Left lung (tissue), 10 donors: ENCODE measurements around the gene CAB39. TPM values are rescaled to one million over a fixed set of nuclear protein-coding genes. Genes with fewer than 3 reads are reported as not detected.
"Not testable (repeated sequence)": the region's sequence is repeated elsewhere in the genome, so short reads cannot be mapped to it uniquely, and the experiment has no call there.

Source experiments
- ATAC-seq: fragments of 200-7000 bp; cut with Tn5 transposase; one replicate; pipeline ENCODE4 v1.9.1; 2020; ENCODE audit warnings: moderate library complexity
- DNase-seq, 4 donors: peaks; one replicate each; pipeline ENCODE4 v3.0.0-alpha.2; 2013 to 2020
- H3K27ac ChIP-seq, 2 donors: fragments of 200-600 bp; sonication (generic) in 1 of 2; one replicate each; pipeline versions ENCODE4 v1.5.0 to v1.8.0; 2020 to 2021
- H3K27me3 ChIP-seq, 2 donors: fragments of 200-600 bp; sonication (generic) in 1 of 2; one replicate each; pipeline versions ENCODE4 v1.5.0 to v1.8.0; 2020 to 2021
- H3K36me3 ChIP-seq, 2 donors: fragments of 200-600 bp; sonication (generic) in 1 of 2; one replicate each; pipeline versions ENCODE4 v1.5.0 to v1.8.0; 2020 to 2021
- H3K4me1 ChIP-seq, 2 donors: fragments of 200-600 bp; one replicate each; pipeline ENCODE4 v1.8.0; 2021
- H3K4me3 ChIP-seq, 2 donors: fragments of 200-600 bp; sonication (generic) in 1 of 2; one replicate each; pipeline versions ENCODE4 v1.5.0 to v1.8.0; 2020 to 2021; ENCODE audit warnings: mild to moderate bottlenecking in 1 of 2
- H3K9me3 ChIP-seq, 2 donors: fragments of 200-600 bp; sonication (generic) in 1 of 2; one replicate each; pipeline versions ENCODE4 v1.5.0 to v1.8.0; 2020 to 2021
- intact Hi-C, 2 donors: fragments of 100-400 bp; cut with DNase I; formaldehyde crosslinking; loops; one replicate each; pipeline versions ENCODE4 v1.11.2 to v1.14.2; 2022
- polyA plus RNA-seq, 6 donors: library from polyadenylated mRNA; unstranded; fragments of 120-200 nt; gene quantifications; one replicate each; pipeline ENCODE4 v1.2.1, GENCODE V29; 2013; ENCODE audit not compliant: insufficient read length in 6 of 6
- total RNA-seq, 2 donors: library from RNA; stranded (reverse); fragmentation: NEBNext Ultra II Directional; extraction: Animal tissue kit (Norgen Biotek cat#: 25700); gene quantifications; one replicate each; pipeline ENCODE4 v1.2.1, GENCODE V29; 2021
- TF ChIP-seq, protein P1 (sequence below), 2 donors: fragments of 200-600 bp; sonication (generic) in 1 of 2; IDR thresholded peaks; one replicate each; pipeline versions ENCODE4 v1.5.0 to v1.8.0; 2021; ENCODE audit warnings: antibody characterized with exemption in 2 of 2
- donor health status: DM: no; HTN: yes; CAD: no.
- donor health status: DM: no; HTN: no; CAD: no.

CAB39 gene
- total and polyA plus RNA-seq, 8 donors = 52.9 to 86.5 (median 63.3) TPM

DNA sequence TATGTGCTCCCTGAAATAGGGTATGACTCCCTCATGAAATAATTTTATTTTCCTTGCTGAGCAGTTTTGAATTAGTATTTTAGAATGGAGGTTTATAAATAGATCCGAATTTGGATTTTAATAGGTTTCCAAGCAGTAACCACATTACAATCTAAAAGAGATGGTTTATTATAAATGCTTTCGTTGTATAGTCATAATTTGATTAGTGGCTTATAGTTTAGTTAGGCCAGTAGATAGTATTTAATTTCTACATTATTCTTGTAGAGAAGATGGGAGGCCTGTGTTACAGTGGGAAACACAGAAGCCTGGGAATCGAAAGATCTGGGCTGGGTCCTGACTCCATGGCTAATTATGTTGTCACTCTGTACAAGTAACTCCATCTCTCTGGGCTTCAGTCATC lies 6.7 kb downstream of the CAB39 start:
- ATAC-seq (no peak), DNase-seq (no peak)
- Histone ChIP-seq H3K9me3 (no peaks in the 10 kb centered on the region), H3K27ac (no peak overlapping the region), H3K4me1 (peaks cover 27 to 96% of the 10 kb centered on the region in 2 donors), H3K36me3 (peaks cover 0 to 19% of the 10 kb centered on the region in 2 donors), H3K4me3 (no peak overlapping the region), H3K27me3 (no peaks in the 10 kb centered on the region)
- intact Hi-C loops = no loop called here
- TF ChIP-seq, protein P1, sequence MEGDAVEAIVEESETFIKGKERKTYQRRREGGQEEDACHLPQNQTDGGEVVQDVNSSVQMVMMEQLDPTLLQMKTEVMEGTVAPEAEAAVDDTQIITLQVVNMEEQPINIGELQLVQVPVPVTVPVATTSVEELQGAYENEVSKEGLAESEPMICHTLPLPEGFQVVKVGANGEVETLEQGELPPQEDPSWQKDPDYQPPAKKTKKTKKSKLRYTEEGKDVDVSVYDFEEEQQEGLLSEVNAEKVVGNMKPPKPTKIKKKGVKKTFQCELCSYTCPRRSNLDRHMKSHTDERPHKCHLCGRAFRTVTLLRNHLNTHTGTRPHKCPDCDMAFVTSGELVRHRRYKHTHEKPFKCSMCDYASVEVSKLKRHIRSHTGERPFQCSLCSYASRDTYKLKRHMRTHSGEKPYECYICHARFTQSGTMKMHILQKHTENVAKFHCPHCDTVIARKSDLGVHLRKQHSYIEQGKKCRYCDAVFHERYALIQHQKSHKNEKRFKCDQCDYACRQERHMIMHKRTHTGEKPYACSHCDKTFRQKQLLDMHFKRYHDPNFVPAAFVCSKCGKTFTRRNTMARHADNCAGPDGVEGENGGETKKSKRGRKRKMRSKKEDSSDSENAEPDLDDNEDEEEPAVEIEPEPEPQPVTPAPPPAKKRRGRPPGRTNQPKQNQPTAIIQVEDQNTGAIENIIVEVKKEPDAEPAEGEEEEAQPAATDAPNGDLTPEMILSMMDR (IDR thresholded peaks at IDR 0.05) = no peak

DNA sequence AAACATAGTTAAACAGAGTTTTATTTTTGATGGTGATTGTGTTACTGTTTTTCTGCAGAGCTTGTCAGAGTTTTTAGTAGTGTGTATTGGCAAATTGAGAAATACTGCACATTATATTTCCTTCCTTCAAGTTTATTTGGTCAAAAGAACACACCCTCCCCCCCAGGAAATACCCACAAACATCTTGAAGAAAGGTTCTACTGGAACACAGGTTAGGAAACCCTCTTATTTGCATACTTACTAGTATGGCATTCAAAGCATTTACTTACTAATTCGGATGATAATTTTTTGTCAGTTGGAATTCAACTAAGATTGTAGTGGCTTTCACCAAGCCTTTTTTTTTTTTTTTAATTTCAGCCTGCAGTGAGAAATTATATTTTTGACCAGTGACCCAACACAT lies 9.1 kb downstream of the CAB39 start:
- Histone ChIP-seq H3K9me3 (no peaks in the 10 kb centered on the region), H3K4me3 (no peak overlapping the region), H3K27ac (peak overlapping the region; percentile 20 to 78), H3K36me3 (peaks cover 0 to 27% of the 10 kb centered on the region in 2 donors), H3K27me3 (no peaks in the 10 kb centered on the region), H3K4me1 (peaks cover 10 to 91% of the 10 kb centered on the region in 2 donors)
- DNase-seq = no peak
- peak; percentile 80 for ATAC-seq
- intact Hi-C loops = no loop called here
- TF ChIP-seq, protein P1 (IDR thresholded peaks at IDR 0.05) = no peak

GRCh38 chr2:230722207-230722885 lies 9.7 kb downstream of the CAB39 start:
- TF ChIP-seq, protein P1 (IDR thresholded peaks at IDR 0.05) = no peak
- Histone ChIP-seq H3K4me3 (no peak overlapping the region), H3K27me3 (no peaks in the 10 kb centered on the region), H3K9me3 (no peaks in the 10 kb centered on the region), H3K4me1 (peaks cover 8 to 90% of the 10 kb centered on the region in 2 donors), H3K36me3 (peaks cover 0 to 27% of the 10 kb centered on the region in 2 donors), H3K27ac (peak overlapping the region in 1 of 2 donors; percentile 78)
- intact Hi-C loops = no loop called here
- ATAC-seq (peak; percentile 33), DNase-seq (no peak)

DNA sequence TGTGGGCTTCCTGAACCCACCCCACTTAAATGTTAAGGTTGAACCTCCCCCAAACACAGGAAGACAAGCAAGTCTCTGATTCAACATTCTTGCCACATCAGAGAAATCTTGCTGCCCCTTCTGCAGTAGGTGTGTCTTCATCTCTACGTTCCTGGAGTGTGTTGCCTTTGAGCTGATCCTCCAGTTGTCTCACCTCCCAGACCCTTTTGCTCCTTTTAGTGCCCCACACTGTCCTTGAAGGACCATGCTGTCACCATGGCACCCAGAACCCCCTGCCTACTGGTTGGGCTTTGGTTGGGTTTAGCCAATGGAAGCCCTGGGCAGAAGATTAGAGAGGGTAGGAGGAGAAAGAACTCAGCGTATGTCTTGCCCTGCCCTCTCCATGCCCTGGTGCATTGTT lies 10.7 kb downstream of the CAB39 start:
- Histone ChIP-seq H3K4me3 (no peak overlapping the region), H3K27me3 (no peaks in the 10 kb centered on the region), H3K27ac (peak overlapping the region in 1 of 2 donors; percentile 78), H3K36me3 (peaks cover 0 to 27% of the 10 kb centered on the region in 2 donors), H3K4me1 (peaks cover 0 to 81% of the 10 kb centered on the region in 2 donors), H3K9me3 (no peaks in the 10 kb centered on the region)
- DNase-seq (no peak), ATAC-seq (peak; percentile 21)
- TF ChIP-seq, protein P1 (IDR thresholded peaks at IDR 0.05) = no peak
- intact Hi-C loops = no loop called here

DNA sequence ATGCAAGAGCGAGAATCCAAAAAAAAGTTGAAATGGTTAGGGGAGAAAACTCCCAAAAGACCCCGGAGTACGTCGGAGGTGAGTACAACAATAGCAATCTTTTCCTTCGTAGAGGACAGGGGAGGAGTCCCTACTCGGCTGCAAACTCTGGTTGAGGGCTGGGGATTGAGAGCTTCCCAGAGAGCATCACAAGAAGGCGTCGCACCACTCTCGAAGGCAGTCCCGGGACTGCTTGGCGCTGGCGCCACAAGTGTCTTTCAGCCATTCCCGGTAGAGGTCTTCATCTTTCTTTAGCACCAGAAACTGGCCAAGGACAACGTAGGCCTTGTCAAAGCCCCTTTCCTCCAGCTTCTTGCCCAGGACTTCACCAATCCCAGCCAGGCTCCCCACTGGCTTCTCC lies 12.3 kb downstream of the CAB39 start:
- intact Hi-C loops, H3K4me3 ChIP-seq, H3K27me3 ChIP-seq, H3K9me3 ChIP-seq, ATAC-seq, H3K27ac ChIP-seq, DNase-seq: not testable (repeated sequence)
- Histone ChIP-seq H3K4me1 (peaks cover 0 to 68% of the 10 kb centered on the region in 2 donors), H3K36me3 (peaks cover 0 to 27% of the 10 kb centered on the region in 2 donors)
